ENCODE data around the gene TIMM10.

TIMM10 gene, protein sequence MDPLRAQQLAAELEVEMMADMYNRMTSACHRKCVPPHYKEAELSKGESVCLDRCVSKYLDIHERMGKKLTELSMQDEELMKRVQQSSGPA

DNA sequence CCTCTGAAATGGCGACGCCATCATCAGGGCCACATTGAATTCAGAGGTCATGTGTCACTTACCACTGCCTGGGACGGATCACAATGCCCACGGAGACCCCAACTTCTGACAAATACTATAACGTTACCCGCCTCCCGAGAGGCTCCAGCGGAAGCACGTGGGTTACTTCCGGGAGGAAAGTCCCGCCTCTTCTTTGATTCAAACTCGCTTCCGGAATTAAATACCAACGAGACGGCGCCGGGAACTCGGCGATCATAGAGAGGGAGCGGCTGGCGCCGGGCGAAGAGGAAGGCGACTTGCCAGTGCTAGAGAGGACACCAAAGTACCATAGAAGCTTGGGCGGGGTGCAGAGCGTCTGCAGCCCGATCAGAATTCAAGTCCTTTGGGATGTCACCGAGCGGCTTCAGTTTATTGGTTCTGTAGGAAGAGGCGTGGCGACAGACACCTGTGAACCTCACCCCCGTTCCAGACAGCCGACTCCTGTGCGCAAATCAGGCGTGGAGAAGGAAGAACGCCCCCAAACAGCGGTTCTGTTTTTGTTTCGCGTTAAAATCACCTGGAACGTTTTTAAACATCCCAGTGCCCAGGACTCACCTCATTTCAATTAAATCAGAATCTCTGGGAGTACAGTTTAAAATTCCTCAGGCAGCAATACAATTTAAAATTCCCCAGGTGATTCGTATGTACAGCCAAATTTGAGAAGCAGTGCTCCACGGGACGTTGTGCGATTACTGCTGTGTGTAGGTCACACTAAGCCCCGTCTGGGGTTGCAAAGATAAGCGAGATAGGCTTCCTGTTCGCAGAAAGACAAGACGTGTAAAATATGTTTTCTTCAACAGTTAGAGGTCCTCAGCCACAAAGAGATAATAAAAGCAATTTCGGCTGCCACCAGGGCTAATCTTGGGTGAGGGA is at the start of gene TIMM10:
TIMM10 (minus strand) TSS at position 159 of the 912 bp plus-strand sequence. CDS start 565 bp downstream, outside the sequence.
- peak; percentile 86 to 96 for DNase-seq

DNA sequence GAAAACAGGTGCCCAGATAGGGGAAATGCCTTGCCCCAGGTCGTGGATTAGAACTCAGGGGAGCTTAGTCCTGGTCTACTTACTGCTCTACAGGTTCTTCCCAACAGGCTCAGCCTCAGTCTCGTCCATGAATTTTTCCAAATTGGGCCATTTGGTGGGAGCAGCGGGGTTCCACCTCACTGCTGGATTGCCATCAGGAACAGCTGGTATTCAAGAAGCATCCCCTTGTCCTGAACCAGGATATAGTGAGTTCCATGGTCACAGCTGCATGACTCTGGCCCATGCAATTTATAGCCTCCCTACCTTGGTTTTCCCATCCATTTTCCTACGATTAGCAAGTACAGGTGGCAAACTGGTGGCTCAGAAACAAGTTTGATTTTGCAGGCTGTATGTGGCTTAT is 43.5 kb upstream of the TIMM10 start:
- no peak for DNase-seq

DNA sequence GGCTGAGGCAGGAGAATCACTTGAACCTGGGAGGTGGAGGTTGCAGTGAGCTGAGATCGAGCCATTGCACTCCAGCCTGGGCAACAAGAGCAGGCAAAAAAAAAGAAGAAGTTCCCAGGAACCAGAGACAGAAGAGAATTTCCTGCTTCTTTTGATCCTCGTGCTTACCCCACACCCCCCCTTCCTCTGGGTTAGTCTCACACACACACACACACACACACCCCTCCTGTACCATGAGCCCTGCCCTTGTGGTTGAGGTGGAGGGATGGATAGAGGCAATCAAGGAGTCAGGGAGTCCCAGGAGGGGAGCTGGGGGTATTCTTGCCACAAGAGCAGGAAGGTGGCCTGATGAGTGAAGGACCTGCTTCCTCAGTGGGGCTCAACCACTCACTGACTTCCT is 41.1 kb upstream of the TIMM10 start:
- no peak for DNase-seq

GRCh38 chr11:57568330-57568766 is 37.8 kb upstream of the TIMM10 start:
- DNase-seq, result peak; percentile 80 to 87

GRCh38 chr11:57567515-57568329 is 37.2 kb upstream of the TIMM10 start, which contains the start of gene UBE2L6:
TSS of gene UBE2L6 (minus strand) at chr11:57567672. CDS start at chr11:57567611, 61 bp downstream.
- peak; percentile 70 to 71 for DNase-seq

- peak in 1 of 2 experiments; percentile 44 for DNase-seq
Observed at GRCh38 chr11:57566905-57567514, 36.5 kb upstream of the TIMM10 start.

GRCh38 chr11:57566005-57566904 is 35.7 kb upstream of the TIMM10 start:
- DNase-seq, result peak in 1 of 2 experiments; percentile 33

GRCh38 chr11:57562596-57562995 is 32.0 kb upstream of the TIMM10 start:
- no peak for DNase-seq

DNA sequence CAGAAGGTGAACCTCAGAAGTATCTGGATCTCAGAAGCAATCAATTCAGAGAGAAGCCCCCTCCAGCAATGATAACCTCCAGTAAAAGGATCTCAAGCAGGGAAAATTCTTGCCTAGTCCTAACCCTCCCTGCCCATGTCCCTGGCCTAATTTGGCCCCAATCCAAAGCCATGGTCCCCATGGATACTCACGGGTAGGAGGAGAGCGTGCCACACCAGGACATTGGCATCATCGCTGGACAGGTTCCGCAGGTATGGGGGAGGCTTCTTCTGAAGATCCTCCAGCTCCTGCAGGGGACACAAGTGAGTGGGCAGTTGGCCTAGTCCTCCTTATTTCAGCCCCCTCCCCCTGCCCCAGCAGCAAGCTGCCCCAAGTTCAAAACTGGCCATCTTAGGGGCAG is 29.6 kb upstream of the TIMM10 start:
- no peak for DNase-seq

DNA sequence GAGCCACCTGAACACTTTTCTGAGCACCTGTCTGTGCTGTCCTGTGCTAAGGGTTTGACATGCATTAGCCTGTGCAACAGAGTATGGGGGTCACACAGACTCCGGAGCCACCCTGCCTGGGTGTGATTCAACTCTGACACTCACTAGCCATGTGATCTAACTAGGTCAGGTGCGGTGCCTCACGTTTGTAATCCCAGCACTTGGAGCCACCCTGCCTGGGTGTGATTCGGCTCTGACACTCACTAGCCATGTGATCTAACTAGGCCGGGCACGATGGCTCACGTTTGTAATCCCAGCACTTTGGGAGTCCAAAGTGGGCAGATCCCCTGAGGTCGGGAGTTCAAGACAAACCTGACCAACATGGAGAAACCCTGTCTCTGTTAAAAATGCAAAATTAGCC is 25.5 kb upstream of the TIMM10 start:
- DNase-seq, result no peak

- no peak for DNase-seq
Observed at GRCh38 chr11:57555393-57555792, 24.8 kb upstream of the TIMM10 start.

DNA sequence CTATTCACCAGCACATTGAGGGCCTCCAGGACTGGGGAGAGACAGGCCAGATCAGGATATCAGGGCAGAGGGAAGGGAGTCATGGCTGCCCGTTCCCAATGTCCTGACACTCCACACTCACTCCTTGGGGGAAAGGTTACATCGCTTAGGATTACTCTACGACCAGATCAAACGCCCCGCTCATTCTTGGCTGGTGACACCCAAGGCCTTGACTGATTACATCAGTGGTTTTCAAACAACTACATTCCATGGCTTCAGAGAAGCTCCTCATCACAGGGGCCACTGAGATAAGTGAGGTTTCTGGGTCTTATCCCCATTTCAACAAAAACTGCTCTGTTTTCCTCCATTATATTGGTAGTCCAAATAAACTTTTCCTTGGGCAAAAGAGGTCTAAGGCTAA is 21.9 kb upstream of the TIMM10 start:
- no peak for DNase-seq

DNA sequence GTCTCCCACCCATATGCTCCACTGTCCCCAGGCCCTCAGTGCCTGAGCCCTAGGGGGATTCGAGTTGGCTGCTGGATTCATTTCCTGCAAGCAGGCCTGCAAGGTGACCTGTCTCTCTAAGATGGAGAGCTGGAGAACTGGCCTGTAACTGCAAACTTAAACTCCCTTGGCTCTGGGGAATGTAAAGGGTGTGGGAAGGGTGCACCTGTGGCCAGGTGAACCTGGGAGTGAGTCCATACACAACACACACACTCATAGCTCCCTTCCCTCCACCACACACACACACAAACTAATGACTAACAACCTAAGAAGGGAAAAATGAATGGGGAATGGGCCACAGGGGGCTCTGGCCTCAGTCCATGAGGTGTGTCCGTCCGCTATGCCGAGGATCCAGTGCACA is 21.4 kb upstream of the TIMM10 start:
- DNase-seq, result no peak

DNA sequence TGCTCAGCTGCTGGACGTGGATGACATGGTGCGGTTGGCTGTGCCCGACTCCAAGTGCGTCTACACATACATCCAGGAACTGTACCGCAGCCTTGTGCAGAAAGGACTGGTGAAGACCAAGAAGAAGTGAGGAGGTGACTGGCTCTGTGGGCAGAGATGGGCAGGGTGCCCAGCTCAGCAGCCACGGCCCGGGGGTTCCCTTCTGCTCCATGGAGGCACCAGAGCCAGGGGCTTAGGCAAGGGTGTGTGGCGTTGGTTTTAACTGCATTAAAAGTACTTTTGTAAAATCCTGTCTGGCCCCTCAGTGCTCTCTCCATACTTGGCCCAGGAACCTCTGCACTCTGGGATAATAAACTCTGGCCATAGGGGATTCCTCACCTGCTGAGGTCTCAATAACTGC is 19.4 kb upstream of the TIMM10 start:
- DNase-seq, result no peak

GRCh38 chr11:57547854-57548377 is 17.4 kb upstream of the TIMM10 start:
- no peak for DNase-seq

GRCh38 chr11:57546869-57547475 is 16.4 kb upstream of the TIMM10 start:
- DNase-seq, result no peak

- DNase-seq, result no peak
Observed at GRCh38 chr11:57546451-57546850, 15.9 kb upstream of the TIMM10 start.

GRCh38 chr11:57545883-57546282 is 15.3 kb upstream of the TIMM10 start:
- no peak for DNase-seq

GRCh38 chr11:57544566-57544965 is 14.0 kb upstream of the TIMM10 start:
- DNase-seq, result no peak

GRCh38 chr11:57543593-57543992 is 13.0 kb upstream of the TIMM10 start:
- no peak for DNase-seq

GRCh38 chr11:57542582-57542981 is 12.0 kb upstream of the TIMM10 start:
- DNase-seq, result no peak
